ENCODE measurements around the gene TRUB1.
"Not testable (repeated sequence)": the region's sequence is repeated elsewhere in the genome, so short reads cannot be mapped to it uniquely, and the experiment has no call there.

TRUB1 gene

GRCh38 chr10:114937962-114938855 lies at the start of gene TRUB1:
TRUB1 (plus strand) TSS chr10:114938195; CDS start chr10:114938254, 59 bp downstream.
- H3K4me3 ChIP-seq (ENCODE audit: low read depth, low read length): peak within 1 kb of the TSS; percentile 97
- TF ChIP-seq CTCF (IDR thresholded peaks at IDR 0.05; ENCODE audit: insufficient read depth, low read length, missing control alignments): no peak
- DNase-seq (ENCODE audit: low read depth, low spot score): peak; percentile 79
- ChIA-PET CTCF (interaction anchor here (0.6 to 4.0 kb wide), 5 partner anchors 10 to 117 kb away, joined by 3 to 18 read pairs (median 3); partner anchors contain the start of gene FHIP2A), POLR2A (interaction anchor here (0.7 to 1.0 kb wide), 3 partner anchors 14 to 112 kb away, joined by 4 to 6 read pairs (median 6); no protein-coding TSS in a partner anchor)

DNA sequence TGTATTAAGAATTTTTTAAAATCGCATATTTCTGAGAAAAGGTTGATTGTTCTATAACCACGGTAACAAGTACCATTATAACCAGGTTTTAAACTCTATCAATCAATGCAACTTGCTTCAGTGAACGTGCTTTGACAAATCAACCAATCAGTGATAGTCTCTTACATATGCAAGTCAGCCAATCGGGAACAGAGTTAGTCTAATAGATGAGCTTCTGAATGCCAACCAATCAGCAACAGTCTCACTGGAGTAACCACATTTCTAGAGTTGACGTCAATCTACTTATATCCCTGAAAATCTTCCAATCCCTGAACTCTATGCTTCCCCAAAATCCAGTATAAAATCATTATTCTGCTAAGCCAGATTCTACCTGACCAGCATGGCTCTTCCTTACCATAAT lies 44.7 kb upstream of the TRUB1 start:
- H3K4me3 ChIP-seq (ENCODE audit: low read depth, low read length): no peak overlapping the region
- DNase-seq (ENCODE audit: low read depth, low spot score): no peak
- POLR2A ChIA-PET: no interaction called here
- TF ChIP-seq CTCF (IDR thresholded peaks at IDR 0.05; ENCODE audit: insufficient read depth, low read length, missing control alignments): no peak
- CTCF ChIA-PET: interaction anchor here (1.1 to 2.2 kb wide), 3 partner anchors 14 to 237 kb away, joined by 4 to 11 read pairs (median 7); no protein-coding TSS in a partner anchor

DNA sequence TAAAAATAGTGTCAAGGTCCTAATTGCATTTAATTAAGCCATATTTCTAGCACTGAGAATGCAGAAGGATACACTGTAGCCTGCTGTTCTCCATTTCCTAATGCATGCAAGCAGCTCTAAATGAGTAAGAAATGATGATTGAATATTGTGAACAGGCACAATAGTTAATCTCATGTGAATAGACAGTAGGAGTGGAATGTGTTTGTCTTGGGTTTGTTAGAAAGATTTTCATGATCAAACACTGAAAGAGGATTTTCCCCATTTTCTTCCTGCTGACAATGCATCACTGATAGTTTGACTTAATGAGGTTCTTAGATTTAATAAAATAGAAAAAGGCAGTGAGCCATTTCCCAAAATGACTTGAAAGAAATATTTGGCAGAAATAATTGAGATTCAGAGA lies 43.1 kb upstream of the TRUB1 start:
- CTCF ChIA-PET: interaction anchor here (2.7 kb wide), 1 partner anchor 17 kb away, joined by 14 read pairs; no protein-coding TSS in a partner anchor

GRCh38 chr10:114897011-114897410 lies 41.0 kb upstream of the TRUB1 start:
- DNase-seq (ENCODE audit: low read depth, low spot score); H3K4me3 ChIP-seq (ENCODE audit: low read depth, low read length); POLR2A ChIA-PET; CTCF ChIA-PET: not testable (repeated sequence)

More for the DNA sequence above, 43.1 kb upstream of the TRUB1 start:
- POLR2A ChIA-PET: no interaction called here
- no peak overlapping the region for H3K4me3 ChIP-seq (ENCODE audit: low read depth, low read length)
- DNase-seq (ENCODE audit: low read depth, low spot score): no peak
- TF ChIP-seq CTCF (IDR thresholded peaks at IDR 0.05; ENCODE audit: insufficient read depth, low read length, missing control alignments): no peak

DNA sequence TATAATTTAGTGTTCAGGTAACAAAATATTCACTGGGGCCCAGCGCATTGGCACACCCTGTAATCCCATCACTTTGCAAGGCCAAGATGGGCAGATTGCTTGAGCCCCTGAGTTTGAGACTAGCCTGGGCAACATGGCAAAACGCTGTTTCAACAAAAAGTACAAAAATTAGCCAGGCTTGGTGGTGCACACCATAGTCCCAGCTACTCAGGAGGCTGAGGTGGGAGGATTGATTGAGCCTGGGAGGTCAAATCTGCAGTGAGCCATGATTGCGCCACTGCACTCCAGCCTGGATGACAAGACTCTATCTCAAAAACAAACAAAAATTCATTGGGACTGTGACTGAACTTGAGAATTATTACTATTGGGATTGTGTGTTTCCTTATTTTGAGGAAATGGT lies 40.4 kb upstream of the TRUB1 start:
- no peak overlapping the region for H3K4me3 ChIP-seq (ENCODE audit: low read depth, low read length)
- no peak for TF ChIP-seq CTCF (IDR thresholded peaks at IDR 0.05; ENCODE audit: insufficient read depth, low read length, missing control alignments)
- ChIA-PET CTCF (no interaction called here), POLR2A (no interaction called here)
- no peak for DNase-seq (ENCODE audit: low read depth, low spot score)

- no peak for DNase-seq (ENCODE audit: low read depth, low spot score)
- no peak for TF ChIP-seq CTCF (IDR thresholded peaks at IDR 0.05; ENCODE audit: insufficient read depth, low read length, missing control alignments)
- H3K4me3 ChIP-seq (ENCODE audit: low read depth, low read length): no peak overlapping the region
- ChIA-PET CTCF (interaction anchor here (0.9 to 2.8 kb wide), 2 partner anchors 21 to 23 kb away, joined by 3 to 18 read pairs; no protein-coding TSS in a partner anchor), POLR2A (no interaction called here)
These were observed 38.0 kb upstream of the TRUB1 start for GRCh38 chr10:114899982-114900381.
